Gastroesophageal sphincter (tissue), 4 donors: Measurements from ENCODE around the gene HSP90AA1. TPM values are rescaled to one million over a fixed set of nuclear protein-coding genes. Genes with fewer than 3 reads are reported as not detected.

Experiments used
- ATAC-seq: fragments of 150-250 bp; one replicate; pipeline ENCODE4 v1.9.1; 2016; ENCODE audit warnings: mild to moderate bottlenecking, moderate library complexity
- H3K27ac ChIP-seq, 4 donors: fragments of 200-600 bp; sonication (generic) in 3 of 4; 1 replicate in 3 of 4; 2 replicates in 1 of 4; pipeline ENCODE4 v1.5.1; 2016 to 2019
- H3K27me3 ChIP-seq: fragments of 200-600 bp; sonication (generic); one replicate; pipeline ENCODE4 v1.5.1; 2019
- H3K36me3 ChIP-seq, 2 donors: fragments of 200-600 bp; sonication (generic); one replicate each; pipeline ENCODE4 v1.5.1; 2019; ENCODE audit warnings: control low read depth in 1 of 2
- H3K4me1 ChIP-seq, 3 donors: fragments of 200-600 bp; sonication (generic); 1 replicate in 2 of 3; 2 replicates in 1 of 3; pipeline ENCODE4 v1.5.1; 2016 to 2019; ENCODE audit warnings: control low read depth in 2 of 3
- H3K4me3 ChIP-seq, 2 donors: fragments of 200-600 bp; sonication (generic); one replicate each; pipeline ENCODE4 v1.5.1; 2019; ENCODE audit warnings: mild to moderate bottlenecking in 1 of 2, moderate library complexity in 1 of 2
- H3K9me3 ChIP-seq, 3 donors: fragments of 200-600 bp; sonication (generic); one replicate each; pipeline ENCODE4 v1.5.1; 2017 to 2019; ENCODE audit warnings: control low read depth in 2 of 3
- EP300 ChIP-seq: sonication (generic); formaldehyde crosslinking; IDR thresholded peaks from one replicate; pipeline ENCODE4 v1.6.1; 2017; ENCODE audit warnings: antibody characterized with exemption, mild to moderate bottlenecking
- POLR2A ChIP-seq, 2 donors: fragments of 450-650 bp; IDR thresholded peaks; one replicate each; pipeline ENCODE4 v1.6.1; 2017; ENCODE audit warnings: antibody characterized with exemption in 2 of 2, mild to moderate bottlenecking in 2 of 2, moderate library complexity in 1 of 2
- POLR2AphosphoS5 ChIP-seq: sonication (generic); formaldehyde crosslinking; IDR thresholded peaks from one replicate; pipeline ENCODE4 v1.6.1; 2017; ENCODE audit warnings: antibody characterized with exemption
- WGBS, 2 donors: methylation state at CpG; one replicate each; pipeline ENCODE4 v1.1.5; 2018; ENCODE audit warnings: low coverage in 1 of 2; 5-methylcytosine and 5-hydroxymethylcytosine counted together
- total RNA-seq, 4 donors: library from RNA; depleted of rRNA; stranded (reverse); fragments of >200 nt; gene quantifications; one replicate each; pipeline ENCODE4 v1.1.0, GENCODE V29; 2016
- TF ChIP-seq, protein P1 (sequence below), 4 experiments: fragments of 200-600 bp in 2 of 4; fragments of 450-650 bp in 2 of 4; sonication (generic) in 1 of 4; IDR thresholded peaks; one replicate each; pipeline ENCODE4 v1.5.1; 2017 to 2019; ENCODE audit warnings: antibody characterized with exemption in 4 of 4, mild to moderate bottlenecking in 2 of 4, moderate library complexity in 2 of 4

The HSP90AA1 gene
- total RNA-seq, 4 donors from 2014 or later: 421 to 585 (median 537) TPM

DNA sequence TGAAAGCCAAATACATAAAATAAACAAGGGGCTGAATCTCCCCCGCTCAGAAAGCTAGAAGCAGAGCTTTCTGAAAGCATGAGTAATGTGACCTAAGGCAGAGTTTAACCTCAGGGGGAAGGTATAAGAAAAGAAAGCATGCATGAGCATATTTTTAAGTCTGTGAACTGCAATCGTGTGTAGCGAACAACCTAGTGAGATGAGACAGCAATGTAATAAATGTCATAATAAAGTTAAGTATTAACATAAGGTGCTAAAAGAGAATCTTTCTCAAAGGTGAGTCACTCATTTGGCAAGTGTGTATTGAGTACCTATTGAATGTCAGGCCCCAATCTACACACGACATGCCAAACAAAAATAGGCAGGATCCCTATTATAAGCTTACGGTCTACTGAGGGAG is 38.7 kb upstream of the HSP90AA1 start:
- WGBS, 2 donors: 72 to 87% methylated on average over 5 of the region's 5 CpGs
- TF ChIP-seq EP300 (no peak), POLR2AphosphoS5 (no peak), POLR2A (IDR thresholded peaks at IDR 0.05) (no peak)
- TF ChIP-seq, protein P1, sequence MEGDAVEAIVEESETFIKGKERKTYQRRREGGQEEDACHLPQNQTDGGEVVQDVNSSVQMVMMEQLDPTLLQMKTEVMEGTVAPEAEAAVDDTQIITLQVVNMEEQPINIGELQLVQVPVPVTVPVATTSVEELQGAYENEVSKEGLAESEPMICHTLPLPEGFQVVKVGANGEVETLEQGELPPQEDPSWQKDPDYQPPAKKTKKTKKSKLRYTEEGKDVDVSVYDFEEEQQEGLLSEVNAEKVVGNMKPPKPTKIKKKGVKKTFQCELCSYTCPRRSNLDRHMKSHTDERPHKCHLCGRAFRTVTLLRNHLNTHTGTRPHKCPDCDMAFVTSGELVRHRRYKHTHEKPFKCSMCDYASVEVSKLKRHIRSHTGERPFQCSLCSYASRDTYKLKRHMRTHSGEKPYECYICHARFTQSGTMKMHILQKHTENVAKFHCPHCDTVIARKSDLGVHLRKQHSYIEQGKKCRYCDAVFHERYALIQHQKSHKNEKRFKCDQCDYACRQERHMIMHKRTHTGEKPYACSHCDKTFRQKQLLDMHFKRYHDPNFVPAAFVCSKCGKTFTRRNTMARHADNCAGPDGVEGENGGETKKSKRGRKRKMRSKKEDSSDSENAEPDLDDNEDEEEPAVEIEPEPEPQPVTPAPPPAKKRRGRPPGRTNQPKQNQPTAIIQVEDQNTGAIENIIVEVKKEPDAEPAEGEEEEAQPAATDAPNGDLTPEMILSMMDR (IDR thresholded peaks at IDR 0.05): no peak
- Histone ChIP-seq H3K4me3 (no peak overlapping the region), H3K27me3 (no peaks in the 10 kb centered on the region), H3K36me3 (no peaks in the 10 kb centered on the region), H3K27ac (no peak overlapping the region), H3K4me1 (no peaks in the 10 kb centered on the region), H3K9me3 (no peaks in the 10 kb centered on the region)
- ATAC-seq: no peak

DNA sequence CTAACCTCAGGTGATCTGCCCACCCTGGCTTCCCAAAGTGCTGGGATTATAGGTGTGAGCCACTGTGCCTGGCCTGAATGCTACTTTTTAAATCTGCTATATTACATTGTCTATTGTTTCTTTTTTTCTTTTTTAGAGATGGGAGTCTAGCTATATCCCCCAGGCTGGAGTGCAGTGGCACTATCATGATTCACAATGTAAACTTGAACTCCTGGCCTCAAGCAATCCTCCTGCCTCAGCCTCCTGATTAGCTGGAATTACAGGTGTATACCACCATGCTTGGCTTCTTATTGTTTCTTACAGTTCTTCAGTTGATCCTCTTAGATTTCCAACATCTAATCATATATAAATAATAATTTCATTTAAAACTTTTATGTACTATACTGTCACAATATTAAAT is 37.6 kb upstream of the HSP90AA1 start:
- TF ChIP-seq POLR2A (IDR thresholded peaks at IDR 0.05): no peak
- TF ChIP-seq, protein P1 (IDR thresholded peaks at IDR 0.05): no peak
- no peak for TF ChIP-seq POLR2AphosphoS5
- TF ChIP-seq EP300: no peak
- ATAC-seq: no peak
- no peak overlapping the region for H3K4me3 ChIP-seq

GRCh38 chr14:102121567-102121966 is 34.7 kb upstream of the HSP90AA1 start:
- H3K27me3 ChIP-seq: no peaks in the 10 kb centered on the region
- H3K4me1 ChIP-seq: no peaks in the 10 kb centered on the region
- H3K36me3 ChIP-seq: peaks cover 0 to 13% of the 10 kb centered on the region in 2 donors
- H3K4me3 ChIP-seq: no peak overlapping the region
- ATAC-seq: no peak
- H3K27ac ChIP-seq: no peak overlapping the region
- WGBS, 2 donors: 74 to 80% methylated on average over 1 of the region's 1 CpG
- no peak for TF ChIP-seq POLR2AphosphoS5
- TF ChIP-seq POLR2A (IDR thresholded peaks at IDR 0.05): no peak
- TF ChIP-seq EP300: no peak
- TF ChIP-seq, protein P1 (IDR thresholded peaks at IDR 0.05): no peak
- no peaks in the 10 kb centered on the region for H3K9me3 ChIP-seq

More for the DNA sequence above, 37.6 kb upstream of the HSP90AA1 start:
- Histone ChIP-seq H3K9me3 (no peaks in the 10 kb centered on the region), H3K4me1 (no peaks in the 10 kb centered on the region), H3K36me3 (no peaks in the 10 kb centered on the region), H3K27ac (no peak overlapping the region), H3K27me3 (no peaks in the 10 kb centered on the region)

GRCh38 chr14:102120888-102121287 is 34.0 kb upstream of the HSP90AA1 start:
- no peak for ATAC-seq
- Histone ChIP-seq H3K36me3 (peaks cover 0 to 15% of the 10 kb centered on the region in 2 donors), H3K4me3 (no peak overlapping the region), H3K27me3 (no peaks in the 10 kb centered on the region), H3K4me1 (no peaks in the 10 kb centered on the region), H3K27ac (no peak overlapping the region), H3K9me3 (no peaks in the 10 kb centered on the region)
- WGBS, 2 donors: 73 to 80% methylated on average over 1 of the region's 1 CpG
- TF ChIP-seq, protein P1 (IDR thresholded peaks at IDR 0.05): no peak
- TF ChIP-seq POLR2A (IDR thresholded peaks at IDR 0.05): no peak

DNA sequence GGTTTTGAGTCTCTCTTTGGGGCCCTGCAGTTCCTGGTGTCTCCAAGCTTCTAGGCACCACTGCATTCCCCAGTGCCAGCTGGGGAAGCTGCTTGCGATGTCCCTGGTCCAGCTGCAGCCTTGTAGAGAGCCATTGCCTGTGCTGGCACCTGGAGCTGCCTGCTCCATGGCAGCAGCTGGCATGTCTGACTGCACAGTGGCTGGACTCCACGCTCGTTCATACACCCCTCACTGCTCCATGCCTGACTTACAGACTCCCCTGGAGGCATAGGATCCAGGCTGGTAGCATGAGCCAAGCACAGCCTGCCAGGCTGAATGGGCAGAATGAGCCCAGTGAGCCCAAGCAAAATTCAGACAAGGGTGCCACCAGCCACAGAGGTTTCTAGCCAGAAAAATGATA is 31.0 kb upstream of the HSP90AA1 start:
- no peak for ATAC-seq
- TF ChIP-seq EP300 (no peak), POLR2A (IDR thresholded peaks at IDR 0.05) (no peak), POLR2AphosphoS5 (no peak)
- TF ChIP-seq, protein P1 (IDR thresholded peaks at IDR 0.05): no peak
- H3K4me3 ChIP-seq: no peak overlapping the region
- H3K36me3 ChIP-seq: peaks cover 0 to 15% of the 10 kb centered on the region in 2 donors
- H3K4me1 ChIP-seq: no peaks in the 10 kb centered on the region
- no peak overlapping the region for H3K27ac ChIP-seq
- WGBS, 2 donors: 100% methylated on average over 1 of the region's 3 CpGs; no CpG with 5 or more reads in 1 of the 2 donors
- no peaks in the 10 kb centered on the region for H3K27me3 ChIP-seq
- H3K9me3 ChIP-seq: no peaks in the 10 kb centered on the region
